ENCODE data around the gene SFMBT2. TPM values are rescaled to one million over a fixed set of nuclear protein-coding genes. Genes with fewer than 3 reads are reported as not detected.
"Not testable (repeated sequence)": the region's sequence is repeated elsewhere in the genome, so short reads cannot be mapped to it uniquely, and the experiment has no call there.

The SFMBT2 gene
- total RNA-seq, 1 donor from 2014 or later = 14.2 TPM

DNA sequence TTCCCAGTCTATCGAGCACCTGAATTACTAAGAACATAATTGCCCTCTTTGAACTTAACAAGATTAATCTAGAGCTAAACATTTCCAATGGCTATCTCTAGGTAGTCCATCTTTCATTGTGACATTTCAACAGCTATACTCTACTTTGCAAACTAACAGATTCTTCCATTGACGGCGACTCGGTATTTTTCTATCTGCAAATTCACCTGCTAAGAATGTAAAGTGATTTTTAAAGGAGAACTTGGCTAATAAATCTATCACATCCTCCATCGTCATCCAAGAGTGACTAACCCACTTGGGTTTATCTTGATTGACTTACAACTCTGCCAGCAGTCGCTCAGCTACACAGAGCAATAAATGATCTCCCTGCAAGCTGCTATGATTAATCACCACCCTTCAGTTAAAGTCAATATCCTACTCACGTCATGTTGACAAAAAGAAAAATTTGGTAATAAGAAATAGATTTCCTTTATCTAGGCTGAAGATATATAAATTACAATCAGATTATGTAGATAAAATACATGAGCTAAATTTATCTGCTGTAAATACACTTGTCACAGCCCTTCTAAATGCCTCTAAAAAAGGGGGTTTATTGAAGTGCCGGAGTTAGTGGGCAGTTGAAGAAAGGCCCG lies 99.5 kb downstream of the SFMBT2 start:
- intact Hi-C loops (cut with DNase I) = no loop called here
- no peak for DNase-seq (ENCODE audit: low spot score)

DNA sequence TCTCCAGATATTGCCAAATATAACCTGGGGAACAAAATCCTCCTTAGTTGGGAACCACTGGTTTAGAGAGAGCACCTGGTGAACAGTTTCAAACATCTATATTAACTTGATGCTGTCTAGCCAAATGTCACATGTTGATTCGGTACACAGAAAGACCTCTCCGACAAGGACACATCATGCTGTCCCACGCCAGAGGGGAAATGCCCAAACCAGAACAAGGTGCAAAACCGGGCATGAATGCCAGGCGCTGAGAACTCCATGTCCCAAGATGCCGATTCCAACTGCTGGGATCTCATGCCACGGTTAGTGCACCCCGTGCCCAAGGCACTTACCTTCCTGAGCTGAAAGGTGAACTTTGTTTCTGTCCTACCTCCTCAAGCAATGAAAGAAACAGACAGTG lies 100.8 kb downstream of the SFMBT2 start:
- DNase-seq (ENCODE audit: low spot score) = no peak
- intact Hi-C loops (cut with DNase I) = no loop called here

DNA sequence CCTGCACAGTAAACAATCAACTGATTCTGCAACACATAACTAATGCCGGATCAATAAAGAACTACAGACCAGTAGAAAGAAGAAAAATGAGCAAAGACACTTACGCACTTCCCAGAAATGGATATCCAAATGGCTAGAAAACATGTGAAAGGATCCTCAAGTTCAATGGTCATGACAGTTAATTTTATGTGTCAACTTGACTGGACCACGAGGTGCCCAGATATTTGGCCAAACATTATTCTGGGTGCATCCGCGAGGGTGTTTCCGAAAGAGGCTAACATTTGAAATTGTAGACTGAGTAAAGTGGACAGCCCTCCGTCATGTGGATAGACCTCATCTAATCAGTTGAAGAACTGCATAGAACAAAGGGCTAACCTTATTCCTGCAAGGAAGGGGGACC lies 102.0 kb downstream of the SFMBT2 start:
- DNase-seq (ENCODE audit: low spot score) = no peak
- intact Hi-C loops (cut with DNase I) = no loop called here

DNA sequence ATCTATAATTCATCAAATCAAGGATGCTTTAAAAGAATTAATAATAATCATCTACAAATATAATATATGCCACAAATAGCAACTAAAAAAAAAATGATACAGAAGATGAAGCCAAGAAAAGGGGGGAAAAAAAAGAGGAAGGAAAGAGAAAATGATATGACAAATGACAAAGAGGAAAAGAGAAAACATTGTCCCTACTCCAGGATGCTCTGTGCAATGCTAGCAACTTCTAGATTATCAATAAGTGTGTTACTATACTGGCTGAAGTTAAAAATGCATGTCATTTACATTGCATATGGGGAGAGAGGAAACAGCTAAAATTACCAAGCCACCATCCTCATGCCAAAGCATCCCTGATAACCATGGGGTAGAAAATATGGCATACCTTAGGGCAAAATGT lies 104.2 kb downstream of the SFMBT2 start:
- no peak for DNase-seq (ENCODE audit: low spot score)
- intact Hi-C loops (cut with DNase I) = no loop called here

DNA sequence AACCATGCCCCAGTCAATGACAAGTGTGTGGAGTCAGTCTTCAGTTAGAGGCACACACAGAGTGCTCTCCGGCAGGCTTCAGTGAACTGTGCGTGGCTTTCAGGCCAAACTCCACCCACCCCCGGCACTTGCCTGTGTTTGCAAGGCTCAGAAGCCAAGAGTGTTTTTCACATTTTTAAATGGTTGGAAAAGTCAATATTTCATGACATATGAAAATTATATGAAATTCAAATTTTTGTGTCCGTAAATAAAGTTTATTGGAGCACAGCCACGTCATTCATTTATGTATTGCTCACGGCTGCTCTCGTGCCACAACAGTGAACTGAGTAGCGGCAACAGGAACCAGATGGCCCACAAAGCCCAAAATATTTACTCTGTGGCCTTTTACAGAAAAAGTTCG lies 104.7 kb downstream of the SFMBT2 start:
- intact Hi-C loops (cut with DNase I) = no loop called here
- DNase-seq (ENCODE audit: low spot score) = no peak

DNA sequence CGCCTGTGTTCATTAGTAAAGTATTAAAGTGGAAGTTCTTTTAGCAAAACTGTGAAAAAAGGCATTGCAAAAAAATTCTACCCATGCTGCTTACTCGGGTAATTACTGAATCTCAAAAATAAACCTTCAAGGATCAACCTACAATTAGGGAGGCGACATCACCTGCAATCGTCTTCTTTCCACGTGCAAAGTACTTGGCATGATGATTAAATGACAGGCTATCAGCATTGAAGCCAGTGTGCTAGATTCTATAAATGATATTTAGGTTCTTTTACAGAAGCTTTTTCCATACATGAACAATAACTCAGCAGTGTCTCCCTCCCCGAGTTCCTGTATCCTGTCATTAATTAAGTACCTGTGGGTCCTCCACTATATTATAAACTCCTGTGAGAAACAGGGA lies 105.8 kb downstream of the SFMBT2 start:
- intact Hi-C loops (cut with DNase I) = no loop called here
- no peak for DNase-seq (ENCODE audit: low spot score)

DNA sequence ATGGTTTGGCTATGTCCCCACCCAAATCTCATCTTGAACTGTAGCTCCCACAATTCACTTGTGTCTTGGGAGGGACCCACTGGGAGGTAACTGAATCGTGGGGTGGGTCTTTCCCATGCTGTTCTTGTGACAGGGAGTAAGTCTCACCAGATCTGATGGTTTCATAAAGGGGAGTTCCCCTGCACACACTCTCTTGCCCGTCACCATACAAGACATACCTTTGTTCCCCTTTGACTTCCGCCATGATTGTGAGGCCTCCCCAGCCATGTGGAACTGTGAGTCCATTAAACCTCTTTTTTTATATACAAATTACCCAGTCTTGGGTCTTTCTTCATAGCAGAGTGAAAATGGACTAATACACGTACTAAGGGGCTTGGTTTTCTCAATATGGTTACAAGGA lies 106.7 kb downstream of the SFMBT2 start:
- intact Hi-C loops (cut with DNase I) = no loop called here
- no peak for DNase-seq (ENCODE audit: low spot score)

DNA sequence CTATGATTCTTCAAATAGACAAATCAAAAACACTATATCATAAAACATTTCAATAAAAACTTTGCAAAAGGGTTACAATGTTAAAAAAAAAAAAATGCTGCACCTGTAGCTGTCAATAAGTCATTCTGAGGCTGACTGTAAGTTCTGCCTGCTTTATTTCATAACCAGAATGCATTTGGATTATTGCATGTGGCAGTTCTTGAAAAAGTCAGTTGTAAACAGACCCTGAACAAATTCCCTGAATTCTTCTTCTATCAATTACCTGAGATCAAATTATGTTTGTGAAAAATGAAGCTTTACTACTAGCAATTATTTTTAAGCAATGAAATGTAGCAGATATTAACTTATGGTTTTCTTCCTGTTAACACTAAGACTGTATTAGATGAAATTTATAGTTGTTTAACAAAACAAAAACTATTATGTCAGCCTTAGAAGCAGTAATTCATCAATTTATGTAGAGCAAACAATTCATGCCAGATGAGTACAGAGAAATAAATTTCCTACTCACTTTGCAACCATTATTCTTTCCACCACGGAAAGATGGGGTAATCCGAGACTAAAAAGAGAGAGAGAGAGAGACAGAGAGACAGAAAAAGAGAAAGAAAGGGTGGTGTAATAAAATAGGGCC lies 107.8 kb downstream of the SFMBT2 start:
- intact Hi-C loops (cut with DNase I) = no loop called here
- no peak for DNase-seq (ENCODE audit: low spot score)

DNA sequence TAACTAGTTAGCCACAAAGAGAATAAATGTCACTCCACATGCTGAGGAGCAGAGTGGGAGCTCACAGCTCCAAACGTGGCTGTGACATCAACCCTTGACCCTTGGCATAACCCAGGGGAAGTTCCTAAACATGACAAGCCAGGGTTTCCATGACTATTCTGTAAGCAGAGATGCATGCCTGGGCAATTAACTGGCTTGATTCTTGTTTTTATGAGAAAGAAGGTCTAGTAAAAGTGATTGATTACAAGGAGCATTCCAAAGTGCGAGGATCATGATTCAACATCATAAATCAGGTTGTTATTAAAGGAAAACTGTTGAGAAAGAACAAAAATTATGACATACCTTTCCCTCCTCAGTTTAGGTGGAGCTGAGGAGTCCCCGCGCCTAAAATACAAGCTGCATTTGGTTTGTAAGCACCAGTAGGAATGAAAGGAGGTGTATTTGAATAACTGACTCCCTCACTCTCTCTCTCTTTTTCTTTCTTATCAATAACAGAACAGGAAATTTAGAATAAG lies 108.4 kb downstream of the SFMBT2 start:
- intact Hi-C loops (cut with DNase I) = no loop called here

DNA sequence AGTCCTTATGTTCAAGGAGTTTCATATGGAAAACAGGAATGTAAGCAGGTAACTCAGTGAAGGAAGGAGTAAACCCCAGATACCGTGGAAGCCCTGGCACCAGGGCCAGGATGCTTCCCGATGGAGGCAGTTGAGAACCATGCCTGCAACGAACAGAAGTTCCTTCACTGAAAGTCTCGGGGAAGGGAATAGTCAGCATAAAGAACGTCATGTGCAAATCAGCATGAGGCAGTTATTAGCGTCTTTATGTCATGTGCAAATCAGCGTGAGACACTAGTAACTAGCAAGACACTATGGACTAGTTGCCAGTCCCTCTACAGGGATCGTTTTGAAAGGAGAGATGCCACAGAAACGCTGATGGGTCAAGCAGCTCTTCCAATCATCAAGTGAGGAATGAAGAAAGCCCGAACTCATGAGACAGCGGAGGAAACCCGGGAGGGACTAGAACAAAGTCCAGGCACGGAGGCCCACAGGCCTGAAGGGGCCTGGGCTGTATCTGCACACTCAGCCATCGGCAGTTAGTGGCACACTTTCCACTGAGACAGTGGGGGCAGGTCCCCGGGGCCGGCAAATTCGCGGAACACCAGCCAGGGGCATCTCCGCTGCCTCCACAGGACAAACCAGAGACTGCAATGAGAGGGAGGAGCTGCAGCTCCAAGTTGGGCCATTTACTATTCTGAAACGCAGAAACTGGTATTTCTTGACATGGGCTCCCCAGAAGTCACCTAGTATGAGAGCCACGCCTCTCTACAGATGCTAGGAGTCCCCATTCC lies 109.6 kb downstream of the SFMBT2 start:
- DNase-seq (ENCODE audit: low spot score) = no peak
- intact Hi-C loops (cut with DNase I) = no loop called here

More for the DNA sequence above, 108.4 kb downstream of the SFMBT2 start:
- DNase-seq (ENCODE audit: low spot score) = no peak

DNA sequence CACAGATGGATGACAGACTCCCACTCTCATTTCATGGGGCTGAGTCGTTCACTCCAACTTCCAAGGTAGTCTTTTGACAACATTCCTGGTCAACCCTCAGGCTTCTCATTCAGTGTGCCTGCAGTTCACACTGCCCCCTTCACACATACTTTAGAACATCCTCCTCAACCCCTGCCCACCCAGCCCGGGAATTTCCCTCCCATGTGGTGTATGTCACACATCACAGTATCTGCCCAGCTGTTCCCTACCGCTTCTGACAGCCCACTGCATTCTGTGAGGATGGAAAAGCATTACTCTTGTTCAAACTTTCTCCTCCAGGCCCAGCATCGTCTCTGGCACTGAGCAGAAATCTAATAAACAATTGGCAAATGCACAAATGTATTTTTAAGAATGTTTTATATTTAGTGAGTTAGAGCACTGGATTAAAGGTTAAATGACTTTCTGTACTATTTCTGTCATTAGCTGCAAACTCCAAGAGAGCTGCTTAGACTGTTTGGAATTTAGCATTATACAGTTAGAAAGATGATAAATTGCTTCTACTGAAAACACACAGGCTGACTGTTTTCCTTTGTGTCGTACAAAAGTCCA lies 110.4 kb downstream of the SFMBT2 start:
- intact Hi-C loops (cut with DNase I) = no loop called here
- DNase-seq (ENCODE audit: low spot score) = no peak

DNA sequence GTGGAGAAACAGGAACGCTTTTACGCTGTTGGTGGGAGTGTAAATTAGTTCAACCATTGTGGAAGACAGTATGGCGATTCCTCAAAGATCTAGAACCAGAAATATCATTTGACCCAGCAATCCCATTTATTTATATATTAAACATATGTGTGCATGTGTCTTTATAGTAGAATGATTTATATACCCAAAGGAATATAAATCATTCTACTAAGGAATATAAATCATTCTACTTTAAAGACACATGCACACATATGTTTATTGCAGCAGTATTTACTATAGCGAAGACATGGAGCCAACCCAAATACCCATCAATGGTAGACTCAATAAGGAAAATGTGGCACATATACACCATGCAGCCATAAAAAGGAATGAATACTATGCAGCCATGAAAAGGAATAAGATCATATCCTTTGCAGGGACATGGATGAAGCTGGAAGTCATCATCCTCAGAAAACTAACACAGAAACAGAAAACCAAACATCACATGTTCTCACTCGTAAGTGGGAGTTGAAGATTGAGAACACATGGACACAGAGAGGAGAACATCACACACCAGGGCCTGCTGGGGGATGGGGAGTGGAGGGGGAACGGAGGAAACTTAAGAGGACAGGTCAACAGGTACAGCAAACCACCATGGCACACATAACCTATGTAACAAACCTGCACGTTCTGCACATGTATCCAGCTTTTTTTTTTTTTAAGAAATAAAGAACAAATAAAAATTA lies 111.1 kb downstream of the SFMBT2 start:
- intact Hi-C loops (cut with DNase I); DNase-seq (ENCODE audit: low spot score): not testable (repeated sequence)

DNA sequence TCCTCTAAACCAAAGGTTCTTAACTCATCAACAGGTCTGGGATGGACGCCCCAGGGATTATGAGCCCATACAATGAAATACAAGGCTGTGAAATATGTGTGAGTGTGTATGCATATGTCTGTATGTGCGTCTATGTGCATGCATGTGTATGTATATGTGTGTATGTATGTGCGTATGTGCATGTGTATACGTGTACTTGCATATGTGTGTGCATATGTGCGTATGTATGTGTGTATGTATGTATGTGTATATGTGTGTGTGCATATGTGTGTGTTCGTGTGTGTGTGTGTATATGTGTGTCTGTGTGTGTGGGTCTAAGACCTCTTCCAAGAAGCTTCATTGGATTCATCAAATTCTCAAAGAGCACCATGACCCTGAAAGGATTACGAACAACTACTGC lies 112.3 kb downstream of the SFMBT2 start:
- no peak for DNase-seq (ENCODE audit: low spot score)
- intact Hi-C loops (cut with DNase I) = no loop called here

DNA sequence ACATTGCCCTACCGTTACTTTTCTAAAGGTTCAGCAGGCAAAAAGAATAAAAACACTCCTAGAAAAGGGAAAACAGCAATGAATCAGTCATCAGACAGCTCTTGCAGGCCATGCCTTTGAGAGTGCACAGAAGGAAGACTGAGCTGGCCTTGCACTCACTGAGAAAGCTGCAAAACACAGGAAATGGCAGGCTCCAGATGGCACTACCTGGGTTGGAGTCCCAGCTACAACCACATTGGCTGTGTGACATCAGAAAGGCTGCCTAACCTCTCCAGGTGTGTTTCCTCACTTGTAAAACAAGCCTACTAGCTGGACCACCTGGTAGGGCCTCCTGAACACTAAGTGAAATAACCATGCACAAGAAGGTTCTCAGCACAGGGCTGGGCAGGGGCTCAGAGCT lies 113.7 kb downstream of the SFMBT2 start:
- no peak for DNase-seq (ENCODE audit: low spot score)
- intact Hi-C loops (cut with DNase I) = no loop called here

DNA sequence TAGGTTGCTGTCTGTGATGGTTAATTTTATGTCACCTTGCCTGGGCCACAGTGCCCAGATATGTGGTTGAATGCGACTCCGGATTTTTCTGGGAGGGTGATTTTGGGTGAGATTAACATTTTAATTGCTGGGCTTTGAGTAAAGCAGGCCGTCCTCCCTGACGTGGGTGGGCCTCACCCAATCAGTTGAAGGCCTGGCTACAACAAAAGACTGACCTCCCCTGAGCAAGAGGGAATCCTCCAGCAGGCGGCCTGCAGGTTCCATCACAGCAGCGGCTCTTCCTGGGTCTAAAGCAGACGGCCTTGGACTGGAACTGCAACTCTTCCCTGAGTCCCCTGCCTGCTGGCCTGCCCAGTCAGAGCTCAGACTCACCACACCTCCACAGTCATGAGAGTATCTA lies 114.2 kb downstream of the SFMBT2 start:
- intact Hi-C loops (cut with DNase I) = no loop called here
- DNase-seq (ENCODE audit: low spot score) = no peak

DNA sequence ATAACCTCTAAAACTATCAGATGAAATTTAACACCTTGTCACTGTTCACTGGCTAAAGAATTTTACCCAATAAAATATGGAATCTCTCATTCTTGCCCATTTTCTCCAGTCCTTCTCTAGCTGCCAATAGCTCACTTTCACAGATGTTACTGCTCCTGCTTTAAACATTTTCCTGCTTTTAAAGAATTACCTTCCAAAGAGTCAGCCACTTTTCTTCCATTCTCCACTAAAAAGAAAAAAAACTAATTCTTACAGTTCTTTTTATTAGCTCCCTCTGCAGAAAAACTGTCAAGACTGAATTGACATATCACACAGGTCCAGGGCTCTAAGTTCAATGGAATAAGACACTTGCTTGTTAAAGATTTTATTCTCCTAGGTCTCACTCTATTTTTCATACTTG lies 114.8 kb downstream of the SFMBT2 start:
- DNase-seq (ENCODE audit: low spot score) = no peak
- intact Hi-C loops (cut with DNase I) = no loop called here

DNA sequence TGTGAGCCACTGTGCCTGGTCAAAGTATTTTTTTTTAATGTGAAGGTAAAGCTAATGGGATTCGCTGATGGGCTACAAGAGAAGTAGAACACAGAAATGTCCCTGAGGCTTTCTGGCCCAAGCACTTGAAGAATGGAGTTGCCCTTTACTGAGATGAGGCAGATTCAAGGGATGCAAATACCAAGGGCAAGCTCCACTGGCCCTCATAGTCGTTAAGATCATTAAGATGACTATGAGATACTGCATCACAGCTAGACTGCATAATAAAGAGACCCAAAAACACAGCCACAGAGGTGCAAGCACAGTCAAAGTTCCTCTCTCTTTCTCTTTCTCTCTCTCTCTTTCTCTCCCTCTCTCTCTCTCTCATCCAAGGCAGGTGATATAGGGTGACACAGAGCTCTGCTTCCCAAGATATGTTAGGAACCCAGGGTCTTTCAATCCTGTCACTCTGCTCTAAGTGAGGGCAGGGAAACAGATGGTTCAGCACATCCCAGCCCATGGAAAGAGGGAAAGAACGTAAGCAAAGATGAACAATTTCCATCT lies 117.4 kb downstream of the SFMBT2 start:
- intact Hi-C loops (cut with DNase I) = no loop called here

DNA sequence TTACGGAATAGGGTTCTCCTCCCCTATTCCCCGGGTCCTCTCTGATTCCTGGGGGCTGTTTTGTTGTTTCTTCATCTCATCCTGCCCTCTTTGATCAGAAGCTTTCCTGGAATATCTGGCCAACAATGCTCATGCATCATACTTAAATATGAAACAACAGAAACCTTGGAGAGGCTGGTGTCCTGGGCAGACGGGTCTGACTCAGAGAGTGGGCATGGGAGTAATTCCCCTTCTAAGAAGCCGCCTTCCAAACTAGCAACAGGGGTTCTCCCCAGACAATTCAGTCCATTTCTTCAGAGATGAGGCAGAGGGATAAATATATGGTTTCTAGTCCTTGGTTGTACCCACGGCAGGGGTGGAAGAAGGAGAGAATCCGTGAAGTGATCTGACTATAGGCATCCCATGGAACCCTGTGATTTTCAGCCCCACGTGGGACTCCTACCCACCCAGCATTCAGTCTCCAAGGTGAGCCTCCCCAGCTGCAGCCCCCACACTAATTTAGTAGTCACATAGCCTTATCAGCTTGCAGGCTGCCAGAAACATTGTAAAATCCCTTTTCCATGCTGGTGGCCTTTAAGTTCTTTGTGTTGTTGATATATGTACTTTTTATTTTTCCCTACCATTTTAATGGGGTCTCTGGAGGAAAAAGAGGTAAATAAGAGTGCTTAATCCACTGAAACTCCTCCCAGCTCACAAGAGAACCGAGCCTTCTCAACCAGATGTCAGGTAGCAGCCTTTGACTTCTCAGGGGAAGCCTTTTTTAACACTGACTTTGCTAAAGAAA lies 119.2 kb downstream of the SFMBT2 start:
- intact Hi-C loops (cut with DNase I) = no loop called here
- no peak for DNase-seq (ENCODE audit: low spot score)

More for the DNA sequence above, 117.4 kb downstream of the SFMBT2 start:
- no peak for DNase-seq (ENCODE audit: low spot score)

Measured in cardiac septum (tissue), 1 donor.